Measurements from ENCODE around the gene ARHGAP26. TPM values are rescaled to one million over a fixed set of nuclear protein-coding genes. Genes with fewer than 3 reads are reported as not detected.

ARHGAP26 gene
- total and polyA plus RNA-seq, 2 of the 4 experiments (the other 2 are of a cell fraction), result 0.54 to 0.56 TPM

- no peak overlapping the region for H2BK120ac ChIP-seq (ENCODE audit: low read depth, low read length)
- dilution Hi-C loops (cut with HindIII; ENCODE audit: low sequenced_read_pairs, unreplicated experiment) (loop anchor here (25.0 kb wide), 1 partner anchor 166 kb away; no protein-coding TSS in a partner anchor), intact Hi-C loops (cut with micrococcal nuclease) (no loop called here), in situ Hi-C loops (cut with MboI; ENCODE audit: low sequenced_read_pairs) (loop anchor here (10.0 kb wide), 1 partner anchor 274 kb away; no protein-coding TSS in a partner anchor)
- no peak overlapping the region for H2BK20ac ChIP-seq (ENCODE audit: low read depth, low read length)
- no peak overlapping the region for H4K5ac ChIP-seq (ENCODE audit: low read depth, low read length)
- peaks cover 5% of the 10 kb centered on the region for H3K4me1 ChIP-seq (ENCODE audit: control insufficient read depth, insufficient read depth, low read length)
- ChIA-PET CTCF (interaction anchor here (0.8 to 3.3 kb wide), 3 partner anchors 10 to 165 kb away, joined by 4 to 38 read pairs (median 11); no protein-coding TSS in a partner anchor), POLR2A (ENCODE audit: unreplicated experiment) (no interaction called here)
- no peak overlapping the region for H3K23ac ChIP-seq (ENCODE audit: low read depth, low read length)
- ATAC-seq (ENCODE audit: low read depth) (no peak), DNase-seq (no peak)
- H3K9me1 ChIP-seq (ENCODE audit: insufficient read depth, low read length), result no peaks in the 10 kb centered on the region; the same call in 1 of the 2 replicates
- no peak overlapping the region for H2AFZ ChIP-seq (replicated peaks; ENCODE audit: low read length, poor library complexity)
- no peak overlapping the region for H3K14ac ChIP-seq (replicated peaks; ENCODE audit: low read depth, low read length)
- H3K27me3 ChIP-seq (ENCODE audit: control insufficient read depth, insufficient read depth, low read length), result peaks cover 6% of the 10 kb centered on the region; the same call in 1 of the 2 replicates
- no peak overlapping the region for H2BK15ac ChIP-seq (ENCODE audit: low read depth, low read length)
- no peak overlapping the region; the same call in 1 of the 2 replicates for H2AK5ac ChIP-seq (ENCODE audit: low read depth, low read length)
- no peak overlapping the region for H2AK9ac ChIP-seq (replicated peaks; ENCODE audit: low read depth, low read length, poor library complexity)
- H3K79me1 ChIP-seq (ENCODE audit: low read depth in 1 of 2, low read length in 2 of 2), result no peaks in the 10 kb centered on the region
- H3K9me3 ChIP-seq (ENCODE audit: control insufficient read depth, insufficient read depth, low read length), result no peaks in the 10 kb centered on the region
- WGBS, 2 experiments (ENCODE audit: extremely low coverage in 2 of 2, insufficient read length in 1 of 2), result 80% methylated on average over 1 of the region's 3 CpGs; no CpG with 5 or more reads in 1 of the 2 experiments
- no peak overlapping the region for H3K4ac ChIP-seq (ENCODE audit: low read depth, low read length)
- no peaks in the 10 kb centered on the region for H4K20me1 ChIP-seq (ENCODE audit: insufficient read depth, low read length)
- H4K91ac ChIP-seq (ENCODE audit: insufficient read depth, low read depth, low read length), result no peak overlapping the region
- no peak overlapping the region for H4K8ac ChIP-seq (ENCODE audit: low read depth in 2 of 2, low read length in 2 of 2)
- H3K56ac ChIP-seq (ENCODE audit: extremely low read depth, insufficient read depth, low read length), result no peak overlapping the region
- H3K18ac ChIP-seq (ENCODE audit: low read depth, low read length), result no peak overlapping the region
- H3K36me3 ChIP-seq (ENCODE audit: control insufficient read depth, insufficient read depth, low read length), result no peaks in the 10 kb centered on the region
- H3K4me2 ChIP-seq (ENCODE audit: low read depth, low read length), result no peak overlapping the region
- no peak overlapping the region for H3K4me3 ChIP-seq (ENCODE audit: insufficient read depth, low read depth, low read length)
- H3K9ac ChIP-seq (ENCODE audit: low read depth, low read length), result no peak overlapping the region
- no peak for TF ChIP-seq CEBPB (IDR thresholded peaks at IDR 0.05; ENCODE audit: low read depth, low read length)
- TF ChIP-seq USF2 (IDR thresholded peaks at IDR 0.05; ENCODE audit: low read depth, low read length), result no peak
- no peak for TF ChIP-seq CTCF (conservative IDR thresholded peaks at IDR 0.05; ENCODE audit: low read depth, low read length)
- TF ChIP-seq CHD1 (IDR thresholded peaks at IDR 0.05; ENCODE audit: low read depth, low read length), result no peak
- no peak for TF ChIP-seq FOS (IDR thresholded peaks at IDR 0.05; ENCODE audit: low read depth, low read length)
- no peak for TF ChIP-seq RFX5 (IDR thresholded peaks at IDR 0.05; ENCODE audit: low read depth, low read length)
- no peak for TF ChIP-seq BHLHE40 (IDR thresholded peaks at IDR 0.05; ENCODE audit: low read depth, low read length)
- TF ChIP-seq MXI1 (IDR thresholded peaks at IDR 0.05; ENCODE audit: borderline replicate concordance, low read depth, low read length), result no peak
- no peak for TF ChIP-seq MAFK (IDR thresholded peaks at IDR 0.05; ENCODE audit: low read depth, low read length)
- TF ChIP-seq ELK1 (IDR thresholded peaks at IDR 0.05; ENCODE audit: borderline replicate concordance, low read depth, low read length), result no peak
- no peak for TF ChIP-seq RCOR1 (IDR thresholded peaks at IDR 0.05; ENCODE audit: insufficient replicate concordance, low read length)
- H3K27ac ChIP-seq (ENCODE audit: insufficient read depth, low read length), result no peak overlapping the region
- no peak overlapping the region for H2BK5ac ChIP-seq (ENCODE audit: low read depth, low read length, poor library complexity, severe bottlenecking)
- BruUV-seq (replicated peaks), result no TSS peak
Measured at GRCh38 chr5:142878638-142879037, 108.5 kb downstream of the ARHGAP26 start.
